RWPE1 (cell line): ENCODE results near the gene NEDD9.

Source experiments
- CTCF ChIA-PET: fragments of 350-600 bp; sonication (Branson Sonifier 250); formaldehyde crosslinking; extraction: SDS; loops from one replicate; lab custom pipeline; 2021; lab: Yijun Ruan, JAX
- POLR2A ChIA-PET: fragments of 400-600 bp; formaldehyde crosslinking; extraction: SDS; loops from one replicate; lab custom pipeline; 2020; ENCODE audit warnings: antibody characterized with exemption; ENCODE audit not compliant: low non-redundant PET; lab: Yijun Ruan, JAX
- DNase-seq: peaks from one replicate; pipeline ENCODE4 v3.0.0; 2012; ENCODE audit warnings: low spot score
- H3K27ac ChIP-seq: fragments of 450-650 bp; 2 replicates; pipeline ENCODE4 v1.5.1; 2017
- TF ChIP-seq, protein P1 (sequence below): fragments of 450-650 bp; conservative IDR thresholded peaks from 2 replicates; pipeline ENCODE4 v1.5.1; 2017; ENCODE audit warnings: low read depth, mild to moderate bottlenecking

Gene NEDD9

GRCh38 chr6:11201772-11202512 is 30.5 kb downstream of the NEDD9 start:
- H3K27ac ChIP-seq, result no peak overlapping the region
- POLR2A ChIA-PET, result no interaction called here
- CTCF ChIA-PET, result no interaction called here
- TF ChIP-seq, protein P1, sequence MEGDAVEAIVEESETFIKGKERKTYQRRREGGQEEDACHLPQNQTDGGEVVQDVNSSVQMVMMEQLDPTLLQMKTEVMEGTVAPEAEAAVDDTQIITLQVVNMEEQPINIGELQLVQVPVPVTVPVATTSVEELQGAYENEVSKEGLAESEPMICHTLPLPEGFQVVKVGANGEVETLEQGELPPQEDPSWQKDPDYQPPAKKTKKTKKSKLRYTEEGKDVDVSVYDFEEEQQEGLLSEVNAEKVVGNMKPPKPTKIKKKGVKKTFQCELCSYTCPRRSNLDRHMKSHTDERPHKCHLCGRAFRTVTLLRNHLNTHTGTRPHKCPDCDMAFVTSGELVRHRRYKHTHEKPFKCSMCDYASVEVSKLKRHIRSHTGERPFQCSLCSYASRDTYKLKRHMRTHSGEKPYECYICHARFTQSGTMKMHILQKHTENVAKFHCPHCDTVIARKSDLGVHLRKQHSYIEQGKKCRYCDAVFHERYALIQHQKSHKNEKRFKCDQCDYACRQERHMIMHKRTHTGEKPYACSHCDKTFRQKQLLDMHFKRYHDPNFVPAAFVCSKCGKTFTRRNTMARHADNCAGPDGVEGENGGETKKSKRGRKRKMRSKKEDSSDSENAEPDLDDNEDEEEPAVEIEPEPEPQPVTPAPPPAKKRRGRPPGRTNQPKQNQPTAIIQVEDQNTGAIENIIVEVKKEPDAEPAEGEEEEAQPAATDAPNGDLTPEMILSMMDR, result no peak
- no peak for DNase-seq

DNA sequence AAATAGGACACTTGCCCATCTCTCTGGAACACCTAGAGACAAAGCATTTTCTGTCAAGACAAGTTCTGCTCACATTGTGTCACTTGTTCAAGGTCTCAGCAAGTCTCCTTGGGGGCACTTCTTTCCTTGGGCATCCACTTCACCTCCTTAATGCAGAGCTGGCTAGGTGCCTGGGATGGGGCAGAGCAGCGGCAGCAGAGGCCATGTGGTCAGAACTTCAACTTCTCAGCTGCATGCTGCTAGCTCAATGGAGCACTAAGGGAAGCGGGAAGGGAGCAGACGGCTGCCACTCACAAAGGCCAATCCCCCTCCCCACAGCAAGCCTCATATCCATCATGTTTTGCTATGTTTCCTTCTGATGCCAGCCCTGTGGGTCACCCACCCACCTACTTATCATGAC is 31.5 kb downstream of the NEDD9 start:
- no peak for DNase-seq
- ChIA-PET POLR2A (no interaction called here), CTCF (no interaction called here)
- no peak overlapping the region for H3K27ac ChIP-seq
- TF ChIP-seq, protein P1, result no peak

DNA sequence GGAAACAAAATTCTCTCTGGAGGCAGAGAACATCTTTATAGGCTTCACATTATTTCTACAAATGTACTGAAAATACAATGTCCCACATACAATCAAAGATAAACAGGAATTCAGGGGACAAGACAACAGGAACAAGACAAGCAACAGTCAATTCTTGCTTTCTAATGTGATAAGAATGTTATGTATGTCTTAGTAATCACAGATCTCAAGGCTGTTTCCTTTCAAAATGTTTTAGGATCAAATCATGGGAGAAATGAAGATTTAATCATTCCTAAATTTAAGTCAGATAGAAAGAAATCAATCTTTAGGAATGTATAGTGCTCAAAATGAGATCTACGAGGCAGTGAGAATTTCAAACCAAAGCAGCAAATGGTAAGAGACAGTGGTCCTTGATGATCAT is 32.1 kb downstream of the NEDD9 start:
- no peak overlapping the region for H3K27ac ChIP-seq
- CTCF ChIA-PET, result no interaction called here
- TF ChIP-seq, protein P1, result no peak
- POLR2A ChIA-PET, result no interaction called here
- no peak for DNase-seq

- TF ChIP-seq, protein P1, result no peak
- no peak for DNase-seq
- POLR2A ChIA-PET, result no interaction called here
- H3K27ac ChIP-seq, result no peak overlapping the region
- CTCF ChIA-PET, result no interaction called here
These were observed 33.5 kb downstream of the NEDD9 start for GRCh38 chr6:11198663-11199603.

DNA sequence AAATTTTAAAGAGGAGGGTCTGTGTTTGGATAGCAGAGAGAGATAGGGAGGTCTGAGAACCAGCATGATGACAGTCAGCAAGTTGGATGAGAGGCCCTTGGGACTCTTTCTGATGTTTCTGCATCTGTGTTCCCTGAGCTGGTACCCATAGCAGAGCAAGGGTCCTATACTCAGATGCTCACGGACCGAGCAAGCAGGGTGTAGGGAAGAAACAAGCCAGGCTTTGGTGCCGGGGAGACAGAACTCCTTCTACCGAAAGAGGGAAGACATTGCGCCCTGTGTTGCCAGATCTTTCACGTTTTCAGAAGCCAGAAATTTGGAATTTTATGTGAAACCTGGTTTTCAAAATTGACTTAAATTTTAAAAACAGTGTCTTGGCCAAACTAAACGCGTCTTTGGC is 34.6 kb downstream of the NEDD9 start:
- DNase-seq, result no peak
- CTCF ChIA-PET, result interaction anchor here (0.8 kb wide), 1 partner anchor 622 kb away, joined by 4 read pairs; no protein-coding TSS in a partner anchor
- H3K27ac ChIP-seq, result no peak overlapping the region
- POLR2A ChIA-PET, result no interaction called here
- TF ChIP-seq, protein P1, result no peak

- TF ChIP-seq, protein P1, result no peak
- POLR2A ChIA-PET, result no interaction called here
- CTCF ChIA-PET, result no interaction called here
- no peak overlapping the region for H3K27ac ChIP-seq
- DNase-seq, result no peak
These were observed 35.3 kb downstream of the NEDD9 start for GRCh38 chr6:11197175-11197536.
